Activated T-cell treated with anti-CD3 and anti-CD28 coated beads, Interleukin-2, amount 50 U/mL, for 4 hours (primary cell): ENCODE results near the gene MTARC1. TPM values are rescaled to one million over a fixed set of nuclear protein-coding genes. Genes with fewer than 3 reads are reported as not detected.

Source experiments
- ATAC-seq, 2 donors: fragments of 200-7000 bp; cut with Tn5 transposase; one replicate each; pipeline ENCODE4 v1.10.0; 2021
- DNase-seq: peaks from one replicate; pipeline ENCODE4 v3.0.0-alpha.2; 2020
- H3K27me3 Mint-ChIP-seq: one replicate; pipeline ENCODE4 v1.8.0; 2021; ENCODE audit warnings: low read depth, mixed read lengths
- H3K36me3 Mint-ChIP-seq: one replicate; pipeline ENCODE4 v1.8.0; 2022; ENCODE audit warnings: mixed read lengths; ENCODE audit not compliant: insufficient read depth
- H3K4me1 Mint-ChIP-seq: one replicate; pipeline ENCODE4 v1.8.0; 2021; ENCODE audit warnings: low read depth, mixed read lengths
- H3K4me3 Mint-ChIP-seq: one replicate; pipeline ENCODE4 v1.8.0; 2021; ENCODE audit warnings: mild to moderate bottlenecking, moderate library complexity, mixed read lengths
- H3K9me3 Mint-ChIP-seq: one replicate; pipeline ENCODE4 v1.8.0; 2021; ENCODE audit warnings: mixed read lengths
- total RNA-seq, 3 donors: library from RNA; stranded (reverse); gene quantifications; one replicate each; pipeline ENCODE4 v1.2.1, GENCODE V29; 2021

The MTARC1 gene
- total RNA-seq, 3 donors from 2014 or later, result 0.26 to 0.27 TPM; not detected in 1

DNA sequence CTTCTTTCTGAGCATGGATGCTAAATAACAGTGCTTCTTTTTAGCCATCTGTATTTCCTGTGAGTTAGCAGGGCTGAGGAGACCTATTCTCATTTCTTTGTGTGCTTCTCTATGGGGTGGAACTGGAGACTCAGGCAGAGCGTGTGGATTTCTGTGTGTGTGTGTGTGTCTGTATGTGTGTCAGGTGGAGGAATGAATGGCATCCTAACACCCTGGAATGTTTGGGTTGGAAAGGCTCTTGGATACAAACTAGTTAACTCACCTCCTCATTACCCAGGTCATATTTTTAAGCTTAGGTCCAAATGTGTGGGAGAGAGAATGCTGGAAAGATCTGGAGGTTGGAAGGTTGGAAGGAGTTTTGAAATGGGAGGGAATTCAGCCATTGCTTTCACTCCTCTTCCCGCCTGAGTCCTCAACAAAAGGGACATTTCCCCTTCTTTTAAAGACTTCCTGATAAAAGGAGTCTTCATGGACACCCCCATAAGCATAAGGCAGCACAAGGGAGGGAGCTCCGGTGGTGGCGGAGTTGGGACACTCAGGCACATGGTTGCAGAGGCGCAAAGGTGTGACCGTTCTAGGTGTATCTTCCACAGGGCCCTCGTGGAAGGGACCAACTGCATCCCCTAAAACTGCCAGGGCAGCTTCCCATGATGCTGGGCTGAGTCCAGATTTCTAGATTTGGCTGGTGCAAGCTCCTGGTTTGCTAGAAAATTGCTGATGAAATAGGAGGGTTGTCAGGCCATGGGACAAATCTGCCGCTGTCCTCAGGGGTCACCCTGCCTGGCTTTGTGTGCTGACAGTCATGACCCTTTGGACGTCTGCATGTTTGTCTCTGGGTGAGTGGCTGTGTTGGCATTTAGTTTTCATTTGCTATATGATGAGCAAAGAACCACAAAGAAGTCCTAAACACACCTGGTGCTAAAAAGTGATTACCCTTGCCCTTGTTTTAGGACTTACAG is 37.6 kb downstream of the MTARC1 start:
- no peaks in the 10 kb centered on the region for H3K4me1 Mint-ChIP-seq
- no peaks in the 10 kb centered on the region for H3K36me3 Mint-ChIP-seq
- H3K9me3 Mint-ChIP-seq, result no peaks in the 10 kb centered on the region
- ATAC-seq (no peak), DNase-seq (no peak)
- peaks cover 10% of the 10 kb centered on the region for H3K27me3 Mint-ChIP-seq
- no peak overlapping the region for H3K4me3 Mint-ChIP-seq

DNA sequence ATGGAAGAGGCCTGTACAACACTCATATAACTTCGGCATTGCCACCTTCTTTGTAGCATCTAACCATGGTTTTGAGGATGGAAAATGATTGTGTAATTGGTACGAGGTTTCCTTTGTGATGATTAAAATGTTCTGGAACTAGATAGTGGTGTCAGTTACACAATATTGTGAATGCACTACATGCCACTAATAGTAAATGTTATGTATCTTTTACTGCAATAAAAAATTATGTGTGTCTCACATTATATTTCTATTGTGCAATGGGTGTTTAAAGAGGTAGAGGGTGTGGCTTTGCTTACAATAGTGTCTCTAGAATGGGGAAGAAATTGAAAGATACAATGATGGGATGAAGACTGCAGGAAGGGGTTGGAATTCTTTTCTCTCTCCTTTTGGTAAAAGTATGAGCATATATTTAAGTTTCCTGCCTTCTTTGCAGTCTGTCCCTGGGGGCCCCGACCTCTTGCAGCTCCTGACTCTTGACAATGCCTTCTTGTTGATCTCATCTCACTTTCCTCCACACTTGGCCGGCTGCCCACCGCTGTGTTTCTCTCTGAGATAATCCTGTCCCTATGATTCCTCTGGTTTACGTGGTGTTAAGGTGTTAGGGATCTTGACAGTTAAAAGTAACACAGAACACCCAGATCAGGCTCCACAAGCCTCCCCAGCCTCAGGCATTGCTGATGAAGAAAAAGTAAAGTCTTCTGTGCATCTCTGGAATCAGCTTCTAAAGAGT is 39.3 kb downstream of the MTARC1 start:
- Mint-ChIP-seq H3K27me3 (peaks cover 8% of the 10 kb centered on the region), H3K36me3 (no peaks in the 10 kb centered on the region), H3K4me3 (no peak overlapping the region), H3K9me3 (no peaks in the 10 kb centered on the region), H3K4me1 (no peaks in the 10 kb centered on the region)
- no peak for DNase-seq
- no peak for ATAC-seq

DNA sequence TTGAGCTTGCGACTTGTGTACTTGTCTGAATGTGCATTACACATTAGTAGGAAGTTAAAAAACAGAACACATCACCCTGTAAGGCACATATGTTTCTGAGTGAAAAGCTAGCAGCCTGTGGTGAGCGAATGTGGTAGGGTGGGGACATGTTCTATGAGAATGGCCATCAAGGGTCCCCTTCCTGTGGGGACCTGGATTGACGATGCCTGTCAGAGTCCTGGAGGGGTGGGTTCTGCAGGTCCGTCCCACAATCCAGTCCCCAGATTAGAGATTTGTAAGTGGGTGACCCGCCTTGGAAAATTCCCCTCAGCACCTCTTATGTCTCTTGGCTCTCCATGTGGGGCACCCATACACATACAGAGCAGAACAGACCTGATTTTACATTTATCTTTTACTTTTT is 40.0 kb downstream of the MTARC1 start:
- ATAC-seq, result no peak
- Mint-ChIP-seq H3K9me3 (no peaks in the 10 kb centered on the region), H3K36me3 (no peaks in the 10 kb centered on the region), H3K27me3 (peaks cover 10% of the 10 kb centered on the region), H3K4me3 (no peak overlapping the region), H3K4me1 (no peaks in the 10 kb centered on the region)
- DNase-seq, result no peak

DNA sequence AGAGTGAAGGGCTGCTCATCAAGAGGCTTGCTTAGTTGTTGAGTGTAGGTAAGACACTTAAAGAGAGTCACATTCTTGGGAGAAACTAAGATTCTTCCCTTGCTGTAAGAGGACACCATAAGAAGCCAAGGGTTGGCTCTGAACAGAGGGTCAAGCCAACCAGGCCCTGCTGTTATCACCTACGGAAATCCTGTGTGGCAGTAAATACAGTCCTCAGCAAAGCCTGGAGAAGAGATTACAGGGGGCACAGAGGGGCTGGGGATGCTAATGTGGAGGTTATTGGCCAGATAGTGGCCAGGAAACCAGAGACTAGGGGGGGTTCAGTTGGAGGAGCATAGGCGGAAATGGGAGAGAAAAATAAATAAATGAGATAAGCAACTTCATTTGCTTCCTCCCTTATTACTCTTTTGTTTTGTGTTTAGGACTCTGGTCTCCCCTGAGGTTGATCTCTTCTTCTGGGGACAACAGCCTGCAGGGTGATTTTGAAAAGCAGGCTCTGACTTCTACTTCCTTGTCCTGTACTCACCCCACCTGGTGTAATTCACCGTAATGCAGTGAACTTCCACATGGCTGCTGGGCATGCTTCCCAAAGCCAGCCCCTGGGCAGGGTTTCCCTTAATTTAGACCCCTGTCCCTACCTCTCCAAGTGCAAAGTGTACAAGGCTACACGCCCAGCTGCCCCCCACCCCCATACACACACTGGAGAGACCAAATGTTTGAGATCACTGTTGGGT is 40.9 kb downstream of the MTARC1 start:
- ATAC-seq, result no peak

DNA sequence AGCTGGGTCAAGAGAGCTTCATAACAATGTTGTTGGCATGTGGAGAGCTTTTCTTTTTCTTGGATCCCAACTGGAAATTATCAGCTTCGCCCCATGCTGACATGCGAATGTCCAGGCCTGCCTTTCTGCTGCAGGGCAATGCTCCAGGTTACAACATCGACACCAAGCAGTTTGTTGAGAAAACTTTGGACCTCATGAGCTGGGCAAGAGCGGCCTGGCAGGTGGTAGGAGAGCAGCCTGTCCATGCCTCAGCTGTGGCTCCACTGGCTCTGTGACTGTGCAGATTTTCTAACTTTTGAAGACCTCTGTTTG is 41.4 kb downstream of the MTARC1 start:
- ATAC-seq (no peak), DNase-seq (no peak)
- Mint-ChIP-seq H3K4me3 (no peak overlapping the region), H3K27me3 (peaks cover 12% of the 10 kb centered on the region), H3K4me1 (no peaks in the 10 kb centered on the region), H3K36me3 (no peaks in the 10 kb centered on the region), H3K9me3 (no peaks in the 10 kb centered on the region)

More for the DNA sequence above, 40.9 kb downstream of the MTARC1 start:
- DNase-seq, result no peak
- no peaks in the 10 kb centered on the region for H3K9me3 Mint-ChIP-seq
- H3K4me3 Mint-ChIP-seq, result no peak overlapping the region
- peaks cover 10% of the 10 kb centered on the region for H3K27me3 Mint-ChIP-seq
- H3K36me3 Mint-ChIP-seq, result no peaks in the 10 kb centered on the region
- H3K4me1 Mint-ChIP-seq, result no peaks in the 10 kb centered on the region

DNA sequence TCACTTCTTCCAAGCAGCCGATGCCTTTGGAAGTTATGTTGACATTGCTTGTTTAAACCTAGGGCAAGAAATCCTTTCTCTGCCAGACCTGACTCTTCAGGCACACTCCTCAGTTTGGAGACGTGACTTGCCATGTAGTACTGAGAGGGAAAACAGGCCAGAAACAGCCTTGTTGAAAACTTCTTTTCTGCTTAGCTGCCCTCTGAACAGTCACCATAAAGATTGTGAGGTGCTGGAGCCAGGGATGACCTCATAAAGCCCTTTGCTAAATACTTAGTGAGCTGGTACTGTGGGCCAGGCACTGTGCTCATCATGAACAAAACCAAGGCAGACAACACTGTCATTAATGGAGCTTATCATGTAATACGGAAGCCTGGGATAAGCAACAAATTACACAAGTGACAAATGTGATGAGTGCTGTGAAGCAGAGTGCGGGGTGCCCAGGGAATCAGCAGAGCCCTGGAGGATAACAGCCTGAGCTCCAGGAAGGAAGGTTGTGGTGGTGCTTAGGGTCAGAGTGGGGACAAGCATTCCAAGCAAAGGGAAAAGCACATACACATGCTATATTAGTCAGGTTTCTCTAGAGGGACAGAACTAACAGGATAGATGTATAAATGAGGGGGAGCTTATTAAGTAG is 42.4 kb downstream of the MTARC1 start:
- Mint-ChIP-seq H3K4me3 (no peak overlapping the region), H3K27me3 (peaks cover 14% of the 10 kb centered on the region), H3K36me3 (no peaks in the 10 kb centered on the region), H3K9me3 (no peaks in the 10 kb centered on the region), H3K4me1 (no peaks in the 10 kb centered on the region)
- ATAC-seq, result no peak
- no peak for DNase-seq

DNA sequence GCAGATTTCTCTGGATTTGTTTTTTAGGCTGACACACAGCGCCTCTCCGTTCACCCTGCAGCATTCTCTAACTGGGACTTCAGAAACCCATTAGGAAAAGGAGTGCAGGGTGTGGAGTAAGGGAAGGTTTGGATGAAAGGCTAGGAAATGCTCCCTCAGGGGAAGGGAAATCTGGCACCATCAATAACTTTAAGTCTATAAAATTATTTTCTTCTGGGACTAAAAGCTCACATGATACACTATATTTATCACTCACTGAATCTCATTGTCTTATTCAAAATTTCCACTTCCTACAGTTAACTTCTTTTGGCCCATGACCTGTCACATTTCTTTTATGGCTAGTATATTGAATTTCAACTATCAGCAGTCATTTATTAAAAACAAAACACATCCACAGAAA is 46.7 kb downstream of the MTARC1 start:
- ATAC-seq, result no peak
- H3K36me3 Mint-ChIP-seq, result no peaks in the 10 kb centered on the region

DNA sequence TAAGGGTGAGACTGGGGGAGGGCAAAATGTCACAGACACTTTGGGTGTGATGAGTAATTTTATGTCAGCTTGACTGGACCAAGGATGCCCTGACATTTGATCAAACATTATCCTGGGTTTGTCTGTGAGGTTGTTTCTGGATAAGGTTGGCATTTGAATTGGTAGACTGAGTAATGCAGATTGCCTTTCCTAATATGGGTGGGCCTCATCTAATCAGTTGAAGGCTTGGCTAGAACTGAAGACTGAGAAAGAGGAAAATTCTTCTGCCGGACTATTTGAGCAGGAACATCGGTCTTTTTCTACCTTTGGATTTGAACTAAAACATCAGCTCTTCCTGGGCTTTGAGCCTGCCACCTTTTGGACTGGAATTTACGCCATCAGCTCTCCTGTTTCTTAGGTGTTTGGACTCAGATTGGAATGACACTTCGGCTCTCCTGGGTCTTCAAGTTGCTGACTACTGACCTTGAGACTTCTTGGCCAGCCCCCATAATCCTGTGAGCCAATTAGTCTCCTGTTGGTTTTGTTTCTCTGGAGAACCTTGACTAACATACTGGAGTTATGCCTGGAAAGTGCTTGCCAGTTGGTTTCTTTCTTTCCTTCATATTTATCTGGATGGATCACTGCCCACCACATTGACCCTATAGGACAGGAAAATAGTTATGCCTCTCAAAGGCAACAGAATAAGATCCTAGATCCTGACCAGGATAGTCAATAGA is 47.6 kb downstream of the MTARC1 start:
- no peak for ATAC-seq
- no peaks in the 10 kb centered on the region for H3K4me1 Mint-ChIP-seq
- no peaks in the 10 kb centered on the region for H3K36me3 Mint-ChIP-seq
- H3K27me3 Mint-ChIP-seq, result peaks cover 11% of the 10 kb centered on the region
- no peak overlapping the region for H3K4me3 Mint-ChIP-seq
- H3K9me3 Mint-ChIP-seq, result no peaks in the 10 kb centered on the region
- DNase-seq, result no peak

More for the DNA sequence above, 46.7 kb downstream of the MTARC1 start:
- Mint-ChIP-seq H3K4me3 (no peak overlapping the region), H3K9me3 (no peaks in the 10 kb centered on the region), H3K27me3 (peaks cover 12% of the 10 kb centered on the region), H3K4me1 (no peaks in the 10 kb centered on the region)
- no peak for DNase-seq

Other genes with a start within 250 kb of the MTARC1 start
- under 1 TPM; 0.18 to 0.27 (median 0.18) TPM for gene C1orf115, start 96.5 kb upstream of the MTARC1 start, total RNA-seq
- under 1 TPM in 1 of 3 donors, not detected in 2; 0.29 TPM for gene MTARC2, start 38.6 kb upstream of the MTARC1 start, total RNA-seq
- gene HLX, start 92.5 kb downstream of the MTARC1 start, total RNA-seq, result 1 to 10 TPM in 1 of 3 donors, under 1 TPM in 2; 0.30 to 2.4 (median 0.47) TPM